Epithelial cell of proximal tubule (primary cell): ENCODE results near the gene RUFY4. TPM values are rescaled to one million over a fixed set of nuclear protein-coding genes. Genes with fewer than 3 reads are reported as not detected.
A peak's percentile ranks its signal among the peaks of the same experiment; 100 is the strongest.

ENCODE experiments used
- DNase-seq: peaks from one replicate; pipeline ENCODE4 v3.0.0-alpha.2; 2011; ENCODE audit warnings: low read depth
- H3K4me3 ChIP-seq: 2 replicates; pipeline ENCODE4 v1.5.1; 2011; ENCODE audit warnings: low read depth, mild to moderate bottlenecking, low read length
- CTCF ChIP-seq: conservative IDR thresholded peaks from 2 replicates; pipeline ENCODE4 v1.5.1; 2012; ENCODE audit warnings: low read depth, mild to moderate bottlenecking, low read length
- total RNA-seq: library from RNA; depleted of rRNA; stranded (reverse); fragments of >200 nt; gene quantifications from 2 replicates; pipeline ENCODE4 v1.2.3, GENCODE V29; 2015

RUFY4 gene
- total RNA-seq: not detected in 2 replicates

- peak within 1 kb of the TSS; percentile 60 for H3K4me3 ChIP-seq
- peak; percentile 75 for TF ChIP-seq CTCF
- DNase-seq: peak; percentile 22
Measured at GRCh38 chr2:218068721-218069334, at the start of gene RUFY4. Gene RUFY4 (plus strand): TSS chr2:218069253. CDS start chr2:218070606, 1,353 bp downstream.

GRCh38 chr2:218019411-218020060 lies 49.5 kb upstream of the RUFY4 start:
- TF ChIP-seq CTCF: no peak
- DNase-seq: no peak
- H3K4me3 ChIP-seq: no peak overlapping the region

GRCh38 chr2:218020281-218020680 lies 48.8 kb upstream of the RUFY4 start:
- no peak for DNase-seq
- no peak overlapping the region for H3K4me3 ChIP-seq
- no peak for TF ChIP-seq CTCF

GRCh38 chr2:218020966-218021535 lies 48.0 kb upstream of the RUFY4 start:
- DNase-seq: no peak
- no peak for TF ChIP-seq CTCF
- H3K4me3 ChIP-seq: no peak overlapping the region

GRCh38 chr2:218021536-218022071 lies 47.4 kb upstream of the RUFY4 start:
- DNase-seq: no peak
- no peak overlapping the region for H3K4me3 ChIP-seq
- TF ChIP-seq CTCF: no peak

- no peak overlapping the region for H3K4me3 ChIP-seq
- no peak for TF ChIP-seq CTCF
- DNase-seq: no peak
Measured at GRCh38 chr2:218022131-218022850, 46.8 kb upstream of the RUFY4 start.
